Ovary (tissue), 9 donors: ENCODE data around the gene CDH23. TPM values are rescaled to one million over a fixed set of nuclear protein-coding genes. Genes with fewer than 3 reads are reported as not detected.
A peak's percentile ranks its signal among the peaks of the same experiment; 100 is the strongest.

ENCODE experiments used
- DNase-seq, 5 donors: peaks; one replicate each; pipeline ENCODE4 v3.0.0-alpha.2; 2019 to 2020
- H3K27ac ChIP-seq, 2 donors: fragments of 200-600 bp; one replicate each; pipeline versions ENCODE4 v1.5.1 to v1.8.0; 2019 to 2022
- H3K27me3 ChIP-seq: fragments of 200-600 bp; one replicate; pipeline ENCODE4 v1.8.0; 2022
- H3K36me3 ChIP-seq: fragments of 200-600 bp; sonication (generic); one replicate; pipeline ENCODE4 v1.5.1; 2019
- H3K4me1 ChIP-seq: one replicate; pipeline ENCODE4 v1.8.1; 2013; ENCODE audit warnings: mild to moderate bottlenecking, moderate library complexity; ENCODE audit not compliant: insufficient read depth
- H3K4me3 ChIP-seq: fragments of 200-600 bp; sonication (generic); one replicate; pipeline ENCODE4 v1.5.1; 2017
- H3K9me3 ChIP-seq, 2 donors: fragments of 200-600 bp in 1 of 2; sonication (generic) in 1 of 2; one replicate each; pipeline versions ENCODE4 v1.5.1 to v1.8.1; 2013 to 2019; ENCODE audit warnings: mild to moderate bottlenecking in 1 of 2, moderate library complexity in 1 of 2
- CTCF ChIP-seq, 3 donors: fragments of 450-650 bp in 2 of 3; fragments of 200-600 bp in 1 of 3; IDR thresholded peaks; one replicate each; pipeline versions ENCODE4 v1.5.1 to v1.8.0; 2016 to 2022; ENCODE audit warnings: antibody characterized with exemption in 3 of 3, mild to moderate bottlenecking in 1 of 3
- EP300 ChIP-seq: sonication (generic); formaldehyde crosslinking; IDR thresholded peaks from one replicate; pipeline ENCODE4 v1.6.1; 2017; ENCODE audit warnings: antibody characterized with exemption
- POLR2A ChIP-seq: fragments of 450-650 bp; IDR thresholded peaks from one replicate; pipeline ENCODE4 v1.6.1; 2017; ENCODE audit warnings: antibody characterized with exemption, mild to moderate bottlenecking, moderate library complexity
- WGBS, 3 donors: extraction: QIAGEN DNeasy Blood & Tissue Kit in 1 of 3; methylation state at CpG; one replicate each; pipeline versions ENCODE4 v1.1.5 to v1.1.7; 2013 to 2017; 5-methylcytosine and 5-hydroxymethylcytosine counted together
- intact Hi-C, 4 donors: fragments of 100-400 bp; cut with DNase I; formaldehyde crosslinking; loops; one replicate each; pipeline versions ENCODE4 v1.11.0 to v1.15.1; 2022 to 2023
- polyA plus RNA-seq, 2 donors: library from polyadenylated mRNA; stranded (reverse); fragments of 200-250 nt in 1 of 2; fragments of 350-450 nt in 1 of 2; fragmentation: Illumina TruSeq in 1 of 2; extraction: RNeasy Lipid Tissue Mini Kit (QIAGEN cat#74804) in 1 of 2; gene quantifications; one replicate each; pipeline ENCODE4 v1.2.3, GENCODE V29; 2013 to 2014
- total RNA-seq, 7 donors: library from RNA; depleted of rRNA in 2 of 7; stranded (reverse); fragments of >200 nt in 2 of 7; fragmentation: NEBNext Ultra II Directional in 3 of 7; extraction: Animal tissue kit (Norgen Biotek cat#: 25700) in 3 of 7; gene quantifications; one replicate each; pipeline versions ENCODE4 v1.1.0 to v1.2.4, GENCODE V29; 2016 to 2023
- donor health status: DM: no; HTN: no; CAD: no; lungs with moderate emphysema.
- donor health status: DM: no; HTN: no; CAD: no.
- donor health status: Bipolar disorder and iron deficiency.
- donor health status: DM: yes; HTN: yes; CAD: no.
- donor health status: DM: no; HTN: no; CAD: no.
- donor health status: DM: yes; HTN: yes; CAD: no.

CDH23 gene
- total and polyA plus RNA-seq, 9 donors: 7.5 to 108 (median 39.1) TPM

DNA sequence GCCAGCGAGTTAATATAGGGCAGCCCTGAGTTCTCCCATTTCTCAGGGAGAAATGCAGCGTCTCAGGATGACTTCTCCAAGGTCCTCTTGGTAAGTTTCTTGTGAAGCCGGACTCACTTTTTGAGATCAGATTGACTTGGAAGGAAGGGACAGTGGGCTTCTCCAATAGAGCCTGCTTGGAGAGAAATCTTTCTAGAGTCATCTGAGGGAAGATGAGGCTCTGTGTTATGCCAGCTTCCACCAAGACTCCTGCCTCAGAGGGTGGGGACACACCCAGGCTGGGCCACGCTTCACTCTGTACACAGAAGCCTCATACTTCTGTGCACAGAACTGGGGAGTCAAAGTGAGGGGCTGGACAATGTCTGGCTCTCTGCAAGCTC lies 317.3 kb downstream of the CDH23 start:
- Histone ChIP-seq H3K9me3 (no peaks in the 10 kb centered on the region), H3K27me3 (no peaks in the 10 kb centered on the region), H3K36me3 (no peaks in the 10 kb centered on the region), H3K27ac (peak overlapping the region; percentile 63 to 95), H3K4me1 (peaks cover 49% of the 10 kb centered on the region), H3K4me3 (no peak overlapping the region)
- intact Hi-C loops: loop anchor here in 2 of 4 donors (2.0 to 5.0 kb wide), 2 partner anchors 58 to 59 kb away; partner anchors contain the start of gene VSIR (in 2 of the 2)
- TF ChIP-seq CTCF (IDR thresholded peaks at IDR 0.05) (no peak), POLR2A (no peak), EP300 (no peak)
- DNase-seq: peak in 1 of 5 donors; percentile 27
- WGBS, 3 donors: 50 to 62% (median 62%) methylated on average over 4 of the region's 4 CpGs

GRCh38 chr10:71714592-71714991 lies 317.9 kb downstream of the CDH23 start:
- H3K27me3 ChIP-seq: no peaks in the 10 kb centered on the region
- H3K4me1 ChIP-seq: peaks cover 54% of the 10 kb centered on the region
- no peak for TF ChIP-seq EP300
- TF ChIP-seq POLR2A: no peak
- TF ChIP-seq CTCF (IDR thresholded peaks at IDR 0.05): no peak
- intact Hi-C loops: loop anchor here in 2 of 4 donors (2.0 to 5.0 kb wide), 2 partner anchors 58 kb away; partner anchors contain the start of gene VSIR (in 2 of the 2)
- 53 to 55% (median 54%) methylated on average over 5 of the region's 5 CpGs for WGBS, 3 donors
- no peaks in the 10 kb centered on the region for H3K36me3 ChIP-seq
- peak overlapping the region; percentile 63 to 95 for H3K27ac ChIP-seq
- DNase-seq: peak in 2 of 5 donors; percentile 63 to 64
- no peak overlapping the region for H3K4me3 ChIP-seq
- no peaks in the 10 kb centered on the region for H3K9me3 ChIP-seq

DNA sequence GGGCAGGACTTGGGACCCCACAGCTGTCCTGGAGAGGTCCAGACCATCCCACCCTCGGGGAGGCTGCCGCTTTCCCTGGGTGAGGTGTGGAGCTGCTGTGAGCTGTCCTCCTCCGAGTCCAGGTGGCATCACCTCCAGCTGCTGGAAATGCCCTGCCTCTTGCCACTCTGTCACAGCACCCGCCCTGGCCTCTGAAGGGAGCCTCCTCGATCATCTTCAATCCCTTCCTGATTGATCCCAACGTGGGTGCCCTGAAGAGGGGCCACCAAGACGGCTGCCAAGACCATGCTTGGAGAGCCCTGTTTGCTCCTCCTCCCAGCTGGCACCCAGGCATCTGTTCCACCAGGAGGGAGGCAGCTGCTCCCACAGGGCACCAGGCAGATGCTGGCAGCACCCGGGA lies 318.3 kb downstream of the CDH23 start:
- Histone ChIP-seq H3K27ac (peak overlapping the region; percentile 63 to 95), H3K4me1 (peaks cover 58% of the 10 kb centered on the region), H3K4me3 (no peak overlapping the region), H3K9me3 (no peaks in the 10 kb centered on the region), H3K36me3 (no peaks in the 10 kb centered on the region), H3K27me3 (no peaks in the 10 kb centered on the region)
- TF ChIP-seq CTCF (IDR thresholded peaks at IDR 0.05): no peak
- TF ChIP-seq POLR2A: no peak
- no peak for TF ChIP-seq EP300
- peak in 1 of 5 donors; percentile 50 for DNase-seq
- intact Hi-C loops: loop anchor here in 1 of 4 donors (2.0 kb wide), 1 partner anchor 58 kb away; the partner anchor contains the start of gene VSIR
- WGBS, 3 donors: 75 to 83% (median 82%) methylated on average over 6 to 8 of the region's 8 CpGs

GRCh38 chr10:71715860-71716259 lies 319.1 kb downstream of the CDH23 start:
- 93 to 97% (median 95%) methylated on average over 20 of the region's 20 CpGs for WGBS, 3 donors

More at GRCh38 chr10:71715860-71716259, 319.1 kb downstream of the CDH23 start:
- TF ChIP-seq EP300: no peak
- no peak for TF ChIP-seq CTCF (IDR thresholded peaks at IDR 0.05)
- no peak for TF ChIP-seq POLR2A
- H3K27ac ChIP-seq: peak overlapping the region in 1 of 2 donors; percentile 95
- no peaks in the 10 kb centered on the region for H3K9me3 ChIP-seq
- peaks cover 62% of the 10 kb centered on the region for H3K4me1 ChIP-seq
- DNase-seq: peak in 1 of 5 donors; percentile 41
- intact Hi-C loops: loop anchor here in 1 of 4 donors (2.0 kb wide), 1 partner anchor 57 kb away; the partner anchor contains the start of gene VSIR
- no peak overlapping the region for H3K4me3 ChIP-seq
- no peaks in the 10 kb centered on the region for H3K27me3 ChIP-seq
- no peaks in the 10 kb centered on the region for H3K36me3 ChIP-seq
